Measurements from ENCODE around the gene CEACAM7. TPM values are rescaled to one million over a fixed set of nuclear protein-coding genes. Genes with fewer than 3 reads are reported as not detected.

CEACAM7 gene
- total and polyA plus RNA-seq, 3 experiments from 2014 or later: not detected

DNA sequence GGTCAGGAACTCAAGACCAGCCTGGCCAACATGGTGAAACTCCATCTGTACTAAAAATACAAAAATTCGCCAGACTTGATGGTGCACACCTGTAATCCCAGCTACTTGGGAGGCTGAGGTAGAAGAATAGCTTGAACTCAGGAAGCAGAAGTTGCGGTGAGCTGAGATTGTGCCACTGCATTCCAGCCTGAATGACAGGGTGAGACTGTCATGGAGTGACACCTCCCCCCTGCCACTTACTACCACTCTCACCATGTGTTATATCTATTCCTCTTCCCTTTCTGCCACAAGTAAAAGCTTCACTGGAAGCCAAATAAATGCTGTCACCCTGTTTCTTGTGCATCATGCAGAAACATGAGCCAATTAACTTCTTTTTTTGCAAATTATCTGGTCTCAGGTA is 50.6 kb downstream of the CEACAM7 start:
- no peak overlapping the region for H3K4me3 ChIP-seq (ENCODE audit: low read length)
- Mint-ChIP-seq H3K36me3 (peaks cover 0 to 2% (median 0%) of the 10 kb centered on the region in 3 donors), H3K27me3 (peaks cover 45 to 81% of the 10 kb centered on the region in 2 donors)

DNA sequence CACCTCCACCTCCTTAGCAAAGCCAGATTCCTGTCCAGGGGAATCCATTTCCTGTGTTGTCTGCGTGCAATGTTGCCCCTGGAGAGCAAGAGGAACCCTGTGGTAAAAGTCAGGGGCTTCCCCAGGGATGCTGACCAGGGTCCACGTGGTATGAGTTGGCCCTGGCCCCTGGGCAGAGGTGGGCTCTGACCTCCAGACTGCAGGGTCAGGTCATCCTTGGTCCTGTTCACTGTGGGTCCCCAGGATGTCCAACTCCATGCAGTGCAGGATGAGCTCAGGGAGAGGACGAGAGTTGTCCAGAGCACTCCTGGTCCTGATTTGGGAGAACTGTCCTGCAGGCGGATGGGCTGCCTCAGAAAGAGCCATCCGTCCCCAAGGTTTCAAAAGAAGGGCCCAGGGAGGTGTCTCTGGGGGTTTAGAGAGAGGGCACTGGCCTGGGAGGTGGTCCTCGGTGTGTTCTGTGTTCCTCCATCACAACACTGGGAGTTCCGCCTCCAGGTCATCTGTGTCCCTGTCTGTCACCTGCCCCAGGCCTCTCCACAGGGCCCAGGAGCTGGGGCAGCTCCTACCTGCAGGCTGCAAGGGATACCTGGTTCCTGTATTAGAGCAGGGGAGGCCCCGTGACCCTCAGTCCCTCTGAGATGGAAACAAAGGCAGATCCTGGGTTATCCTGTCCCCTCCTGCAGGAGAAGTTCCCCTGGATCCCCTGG is 59.9 kb downstream of the CEACAM7 start:
- H3K4me3 ChIP-seq (ENCODE audit: low read length): no peak overlapping the region
- POLR2A ChIA-PET: no interaction called here
- peaks cover 32 to 66% of the 10 kb centered on the region in 2 donors for H3K27me3 Mint-ChIP-seq

More for the DNA sequence above, 50.6 kb downstream of the CEACAM7 start:
- no peak for DNase-seq
- CTCF ChIA-PET: no interaction called here
- H3K27ac Mint-ChIP-seq: no peak overlapping the region
- H3K9me3 ChIP-seq (ENCODE audit: low read length): no peaks in the 10 kb centered on the region
- H3K27ac ChIP-seq (ENCODE audit: low read depth, low read length): no peak overlapping the region
- H3K27me3 ChIP-seq (ENCODE audit: insufficient read depth, low read length, poor library complexity, severe bottlenecking): peaks cover 4% of the 10 kb centered on the region
- POLR2A ChIA-PET: no interaction called here
- no peaks in the 10 kb centered on the region for H3K9me3 Mint-ChIP-seq
- peaks cover 0 to 9% (median 7%) of the 10 kb centered on the region in 3 donors for H3K4me1 Mint-ChIP-seq
- peaks cover 28% of the 10 kb centered on the region for H3K4me1 ChIP-seq (ENCODE audit: insufficient read depth, low read length)
- no peak overlapping the region for H3K4me3 Mint-ChIP-seq
- H3K36me3 ChIP-seq (ENCODE audit: insufficient read depth, low read length): no peaks in the 10 kb centered on the region

DNA sequence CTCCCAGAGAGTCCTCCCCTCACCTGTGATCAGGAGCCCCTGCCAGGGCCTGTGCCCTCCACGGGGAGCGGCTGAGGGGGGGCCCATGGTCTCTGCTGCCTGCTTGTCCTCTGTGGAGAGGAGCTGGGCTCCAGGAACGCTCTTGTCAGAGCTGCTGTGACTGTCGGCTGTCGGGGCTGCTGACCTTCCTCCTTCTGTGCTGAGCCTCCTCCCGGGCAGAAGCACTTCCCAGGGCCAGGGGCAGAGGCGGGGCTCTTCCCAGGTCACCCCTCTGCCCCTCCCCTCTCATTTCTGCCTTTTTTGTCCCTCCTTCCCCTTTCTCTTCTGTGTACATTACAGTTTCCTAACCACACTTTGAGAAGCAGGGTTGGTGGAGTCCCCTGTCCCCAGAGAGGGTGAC is 61.2 kb downstream of the CEACAM7 start, which contains the start of gene CEACAM4:
CEACAM4 (minus strand) TSS at position 198 of the 400 bp plus-strand sequence; CDS start at position 87, 111 bp downstream.
- ChIA-PET POLR2A (no interaction called here), CTCF (no interaction called here)
- Mint-ChIP-seq H3K27ac (no peak within 1 kb of the TSS), H3K36me3 (no peaks in the 10 kb centered on the region), H3K27me3 (peaks cover 26 to 63% of the 10 kb centered on the region in 2 donors), H3K4me1 (no peaks in the 10 kb centered on the region), H3K4me3 (no peak within 1 kb of the TSS), H3K9me3 (peaks cover 0 to 12% (median 2%) of the 10 kb centered on the region in 5 donors)
- Histone ChIP-seq H3K9me3 (ENCODE audit: low read length) (no peaks in the 10 kb centered on the region), H3K4me1 (ENCODE audit: insufficient read depth, low read length) (no peaks in the 10 kb centered on the region), H3K36me3 (ENCODE audit: insufficient read depth, low read length) (no peaks in the 10 kb centered on the region), H3K27me3 (ENCODE audit: insufficient read depth, low read length, poor library complexity, severe bottlenecking) (peaks cover 8% of the 10 kb centered on the region), H3K27ac (ENCODE audit: low read depth, low read length) (no peak within 1 kb of the TSS), H3K4me3 (ENCODE audit: low read length) (no peak within 1 kb of the TSS)
- no peak for DNase-seq

More for the DNA sequence above, 59.9 kb downstream of the CEACAM7 start:
- H3K27ac Mint-ChIP-seq: no peak overlapping the region
- Histone ChIP-seq H3K9me3 (ENCODE audit: low read length) (no peaks in the 10 kb centered on the region), H3K36me3 (ENCODE audit: insufficient read depth, low read length) (no peaks in the 10 kb centered on the region), H3K27ac (ENCODE audit: low read depth, low read length) (no peak overlapping the region), H3K4me1 (ENCODE audit: insufficient read depth, low read length) (no peaks in the 10 kb centered on the region), H3K27me3 (ENCODE audit: insufficient read depth, low read length, poor library complexity, severe bottlenecking) (peaks cover 8% of the 10 kb centered on the region)
- no peaks in the 10 kb centered on the region for H3K36me3 Mint-ChIP-seq
- no peak for DNase-seq
- no peaks in the 10 kb centered on the region for H3K4me1 Mint-ChIP-seq
- H3K4me3 Mint-ChIP-seq: no peak overlapping the region
- CTCF ChIA-PET: interaction anchor here (1.9 kb wide), 1 partner anchor 14 kb away, joined by 4 read pairs; no protein-coding TSS in a partner anchor
- H3K9me3 Mint-ChIP-seq: peaks cover 2 to 12% (median 2%) of the 10 kb centered on the region in 5 donors

DNA sequence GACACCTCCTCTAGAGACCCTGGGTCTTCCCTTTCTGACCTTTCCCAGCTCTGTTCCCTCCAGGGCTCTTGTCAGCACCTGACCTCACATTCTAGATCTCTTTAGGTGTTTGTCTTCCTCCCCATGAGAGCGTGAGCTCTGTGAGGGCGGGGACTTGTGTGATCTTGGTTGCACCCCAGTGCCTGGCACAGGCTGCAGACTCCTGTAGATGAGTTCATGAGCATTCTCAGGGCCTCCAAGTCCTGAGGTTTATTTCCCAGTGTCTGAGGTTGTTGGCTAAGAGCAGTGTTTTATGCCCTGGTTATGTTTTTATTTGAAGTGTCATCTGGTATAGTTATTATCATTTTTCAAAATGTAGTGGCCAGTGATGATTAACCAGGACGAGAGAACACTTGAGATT is 61.8 kb downstream of the CEACAM7 start:
- no peak overlapping the region for H3K4me3 ChIP-seq (ENCODE audit: low read length)
- Mint-ChIP-seq H3K4me1 (no peaks in the 10 kb centered on the region), H3K27me3 (peaks cover 27 to 57% of the 10 kb centered on the region in 2 donors), H3K27ac (no peak overlapping the region), H3K4me3 (no peak overlapping the region), H3K9me3 (peaks cover 0 to 8% (median 2%) of the 10 kb centered on the region in 5 donors), H3K36me3 (no peaks in the 10 kb centered on the region)
- CTCF ChIA-PET: no interaction called here
- peaks cover 8% of the 10 kb centered on the region for H3K27me3 ChIP-seq (ENCODE audit: insufficient read depth, low read length, poor library complexity, severe bottlenecking)
- no peaks in the 10 kb centered on the region for H3K9me3 ChIP-seq (ENCODE audit: low read length)
- POLR2A ChIA-PET: no interaction called here
- no peak for DNase-seq
- H3K4me1 ChIP-seq (ENCODE audit: insufficient read depth, low read length): no peaks in the 10 kb centered on the region
- H3K27ac ChIP-seq (ENCODE audit: low read depth, low read length): no peak overlapping the region
- H3K36me3 ChIP-seq (ENCODE audit: insufficient read depth, low read length): no peaks in the 10 kb centered on the region

DNA sequence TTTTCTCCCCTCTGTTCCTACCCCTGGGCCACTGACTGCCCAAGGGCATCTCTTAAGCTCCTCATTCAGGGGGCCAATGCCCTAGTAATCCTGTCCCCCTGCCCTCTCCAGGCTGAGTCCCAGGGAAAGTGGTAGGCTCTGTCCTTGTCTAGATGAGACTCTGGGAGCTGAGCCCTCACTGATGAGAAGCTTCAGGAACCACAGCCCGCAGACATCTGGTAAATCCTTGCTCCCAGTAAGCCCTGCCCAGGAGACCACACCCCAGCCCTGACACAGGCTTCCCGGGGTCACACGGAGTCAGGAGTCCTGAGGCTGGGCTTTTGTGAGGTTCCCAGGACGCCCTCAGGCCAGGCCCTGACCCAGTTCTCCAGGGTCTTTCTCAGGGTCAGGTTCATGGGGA is 63.1 kb downstream of the CEACAM7 start:
- no peak overlapping the region for H3K27ac Mint-ChIP-seq
- no peak for DNase-seq
- Histone ChIP-seq H3K36me3 (ENCODE audit: insufficient read depth, low read length) (no peaks in the 10 kb centered on the region), H3K27ac (ENCODE audit: low read depth, low read length) (no peak overlapping the region), H3K4me3 (ENCODE audit: low read length) (no peak overlapping the region), H3K4me1 (ENCODE audit: insufficient read depth, low read length) (no peaks in the 10 kb centered on the region), H3K9me3 (ENCODE audit: low read length) (no peaks in the 10 kb centered on the region), H3K27me3 (ENCODE audit: insufficient read depth, low read length, poor library complexity, severe bottlenecking) (peaks cover 8% of the 10 kb centered on the region)
- peaks cover 0 to 1% (median 0%) of the 10 kb centered on the region in 5 donors for H3K9me3 Mint-ChIP-seq
- no peaks in the 10 kb centered on the region for H3K36me3 Mint-ChIP-seq
- ChIA-PET CTCF (interaction anchor here (1.3 kb wide), 1 partner anchor 17 kb away, joined by 3 read pairs; no protein-coding TSS in a partner anchor), POLR2A (no interaction called here)
- H3K27me3 Mint-ChIP-seq: peaks cover 23 to 52% of the 10 kb centered on the region in 2 donors
- H3K4me3 Mint-ChIP-seq: no peak overlapping the region
- no peaks in the 10 kb centered on the region for H3K4me1 Mint-ChIP-seq

DNA sequence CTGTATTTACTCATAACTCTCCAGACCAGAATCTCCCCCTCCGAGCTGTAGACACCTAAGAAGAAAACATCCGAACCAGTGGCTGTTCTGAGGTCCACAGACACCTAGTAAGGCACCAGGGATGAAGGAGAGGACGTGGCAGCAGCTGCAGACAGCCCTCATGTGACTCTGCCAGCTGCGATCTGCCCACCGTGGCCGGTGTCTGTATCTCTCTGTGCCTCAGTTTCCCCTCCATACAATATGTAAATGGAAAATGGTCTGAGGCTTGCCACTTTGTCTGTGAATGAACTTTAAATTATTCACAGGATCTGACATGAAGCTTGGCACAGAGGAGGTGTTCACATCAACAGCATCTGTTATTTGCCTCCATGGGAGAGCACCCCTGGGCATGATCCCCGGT is 63.6 kb downstream of the CEACAM7 start:
- H3K36me3 ChIP-seq (ENCODE audit: insufficient read depth, low read length): no peaks in the 10 kb centered on the region
- no peak overlapping the region for H3K27ac ChIP-seq (ENCODE audit: low read depth, low read length)
- CTCF ChIA-PET: interaction anchor here (1.3 kb wide), 1 partner anchor 17 kb away, joined by 3 read pairs; no protein-coding TSS in a partner anchor
- no peaks in the 10 kb centered on the region for H3K4me1 ChIP-seq (ENCODE audit: insufficient read depth, low read length)
- Mint-ChIP-seq H3K27ac (no peak overlapping the region), H3K4me3 (no peak overlapping the region), H3K27me3 (peaks cover 23 to 50% of the 10 kb centered on the region in 2 donors), H3K9me3 (no peaks in the 10 kb centered on the region), H3K4me1 (no peaks in the 10 kb centered on the region), H3K36me3 (no peaks in the 10 kb centered on the region)
- no peaks in the 10 kb centered on the region for H3K9me3 ChIP-seq (ENCODE audit: low read length)
- H3K4me3 ChIP-seq (ENCODE audit: low read length): no peak overlapping the region
- peaks cover 8% of the 10 kb centered on the region for H3K27me3 ChIP-seq (ENCODE audit: insufficient read depth, low read length, poor library complexity, severe bottlenecking)
- no peak for DNase-seq
- POLR2A ChIA-PET: no interaction called here

DNA sequence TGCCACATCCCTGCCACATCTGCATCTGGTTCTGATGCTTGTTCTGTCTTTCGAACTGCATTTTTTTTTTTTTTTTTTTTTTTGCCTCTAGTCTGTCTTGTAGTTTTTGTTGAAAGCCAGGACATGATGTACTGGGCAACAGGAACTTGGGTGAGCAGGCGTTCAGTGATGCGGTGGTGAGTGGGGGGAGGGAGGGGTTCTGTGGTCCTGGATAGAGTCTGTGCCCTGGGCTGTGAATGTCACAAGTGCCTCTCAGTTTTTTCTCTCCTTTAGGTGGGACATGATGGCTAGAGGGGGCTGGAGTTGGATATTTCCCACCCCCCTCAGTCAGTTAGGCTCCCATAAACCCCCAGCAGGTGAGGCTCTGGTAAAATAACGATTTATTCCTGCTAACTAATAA is 64.7 kb downstream of the CEACAM7 start:
- Mint-ChIP-seq H3K27me3 (peaks cover 19 to 40% of the 10 kb centered on the region in 2 donors), H3K4me3 (no peak overlapping the region), H3K36me3 (no peaks in the 10 kb centered on the region), H3K9me3 (no peaks in the 10 kb centered on the region), H3K4me1 (no peaks in the 10 kb centered on the region), H3K27ac (no peak overlapping the region)
- CTCF ChIA-PET: no interaction called here
- H3K36me3 ChIP-seq (ENCODE audit: insufficient read depth, low read length): no peaks in the 10 kb centered on the region
- POLR2A ChIA-PET: no interaction called here
- H3K4me1 ChIP-seq (ENCODE audit: insufficient read depth, low read length): no peaks in the 10 kb centered on the region
- no peak for DNase-seq
- no peaks in the 10 kb centered on the region for H3K9me3 ChIP-seq (ENCODE audit: low read length)
- H3K27me3 ChIP-seq (ENCODE audit: insufficient read depth, low read length, poor library complexity, severe bottlenecking): peaks cover 5% of the 10 kb centered on the region
- H3K4me3 ChIP-seq (ENCODE audit: low read length): no peak overlapping the region
- no peak overlapping the region for H3K27ac ChIP-seq (ENCODE audit: low read depth, low read length)

Measured in CD8-positive, alpha-beta memory T cell (primary cell).